Rectal smooth muscle tissue (tissue), 1 donor: ENCODE measurements around the gene AHCY.
"Not testable (repeated sequence)": the region's sequence is repeated elsewhere in the genome, so short reads cannot be mapped to it uniquely, and the experiment has no call there.

ENCODE experiments used
- H3K27ac ChIP-seq: one replicate; pipeline ENCODE4 v1.7.0; 2013; ENCODE audit warnings: low read depth, low read length, inconsistent platforms
- H3K27me3 ChIP-seq: one replicate; pipeline ENCODE4 v1.7.0; 2013; ENCODE audit warnings: low read length; ENCODE audit not compliant: control insufficient read depth, insufficient read depth
- H3K36me3 ChIP-seq: one replicate; pipeline ENCODE4 v1.7.0; 2013; ENCODE audit warnings: low read length; ENCODE audit not compliant: control insufficient read depth, insufficient read depth
- H3K4me1 ChIP-seq: one replicate; pipeline ENCODE4 v1.7.0; 2013; ENCODE audit warnings: low read length; ENCODE audit not compliant: control insufficient read depth, insufficient read depth
- H3K4me3 ChIP-seq: one replicate; pipeline ENCODE4 v1.7.0; 2013; ENCODE audit warnings: low read length
- H3K9ac ChIP-seq: one replicate; pipeline ENCODE4 v1.7.0; 2013; ENCODE audit warnings: low read length

Gene AHCY

DNA sequence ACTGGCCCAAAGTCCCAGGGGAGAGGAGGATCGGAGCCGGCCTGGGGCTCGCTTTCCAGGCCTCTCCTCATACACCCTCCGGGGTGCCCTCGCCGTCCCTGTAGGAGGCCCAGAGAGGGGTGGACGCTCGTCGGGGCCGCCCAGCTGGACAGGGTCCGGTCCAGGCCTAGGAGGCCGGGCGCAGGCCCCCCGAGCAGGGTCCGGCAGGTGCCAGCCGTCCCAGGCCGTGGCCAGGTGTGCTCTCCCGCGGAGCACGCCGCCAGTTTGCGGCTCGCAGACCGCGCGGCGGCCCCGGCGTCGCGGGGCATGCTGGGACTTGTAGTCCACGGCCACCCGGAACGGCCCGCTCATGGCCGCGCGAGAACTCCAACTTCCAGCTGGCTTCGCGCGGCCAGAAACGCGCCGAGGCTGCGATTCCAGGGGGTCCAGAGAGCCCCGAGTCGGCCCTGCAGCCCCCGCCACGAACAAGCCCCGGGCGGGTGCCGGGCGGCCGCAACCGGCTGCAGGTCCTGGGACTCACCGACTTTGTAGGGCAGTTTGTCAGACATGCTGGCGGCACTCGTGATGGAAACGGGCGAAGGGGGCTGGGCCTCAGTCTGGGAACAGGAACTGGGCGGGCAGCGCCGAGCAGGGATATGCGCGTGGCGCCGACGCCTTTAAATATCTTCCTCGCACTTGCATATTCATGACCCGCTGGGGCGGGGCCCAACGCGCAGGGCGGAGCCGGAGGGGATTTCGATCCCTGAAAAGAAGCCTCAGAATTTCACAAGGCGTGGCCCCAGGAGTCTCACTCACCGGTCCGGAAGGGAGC is at the start of gene AHCY:
AHCY (minus strand) TSS at position 633 of the 811 bp plus-strand sequence; CDS start at position 548, 85 bp downstream.
- H3K4me3 ChIP-seq: peak within 1 kb of the TSS; percentile 91
- H3K36me3 ChIP-seq: no peaks in the 10 kb centered on the region
- peak within 1 kb of the TSS; percentile 87 for H3K27ac ChIP-seq
- H3K4me1 ChIP-seq: peaks cover 7% of the 10 kb centered on the region
- peak within 1 kb of the TSS; percentile 68 for H3K9ac ChIP-seq
- no peaks in the 10 kb centered on the region for H3K27me3 ChIP-seq

DNA sequence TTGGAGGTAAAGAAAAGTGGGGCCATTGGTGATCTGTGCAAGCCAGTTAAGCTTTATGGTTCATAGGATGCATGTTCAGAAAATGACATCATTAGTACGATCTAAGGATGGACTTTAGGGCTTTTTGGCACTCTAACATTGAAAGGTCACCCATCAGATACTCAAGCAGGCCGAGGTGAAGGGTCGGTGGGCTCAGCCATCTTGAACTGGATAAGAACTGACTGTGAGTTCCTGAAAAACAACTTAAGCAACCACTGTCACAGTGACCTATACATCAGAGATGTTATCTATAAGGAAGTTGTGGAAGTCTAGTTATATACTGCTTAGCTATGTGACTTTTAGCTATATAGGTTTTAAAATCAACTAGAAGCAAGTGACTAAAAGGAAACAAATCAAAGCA is 46.9 kb upstream of the AHCY start:
- Histone ChIP-seq H3K4me3 (no peak overlapping the region), H3K4me1 (no peaks in the 10 kb centered on the region), H3K36me3 (no peaks in the 10 kb centered on the region), H3K27me3 (no peaks in the 10 kb centered on the region), H3K27ac (no peak overlapping the region), H3K9ac (no peak overlapping the region)

GRCh38 chr20:34347571-34347970 is 44.4 kb upstream of the AHCY start:
- H3K9ac ChIP-seq: no peak overlapping the region
- no peaks in the 10 kb centered on the region for H3K36me3 ChIP-seq
- no peak overlapping the region for H3K27ac ChIP-seq
- H3K27me3 ChIP-seq: no peaks in the 10 kb centered on the region
- H3K4me1 ChIP-seq: no peaks in the 10 kb centered on the region
- H3K4me3 ChIP-seq: no peak overlapping the region

DNA sequence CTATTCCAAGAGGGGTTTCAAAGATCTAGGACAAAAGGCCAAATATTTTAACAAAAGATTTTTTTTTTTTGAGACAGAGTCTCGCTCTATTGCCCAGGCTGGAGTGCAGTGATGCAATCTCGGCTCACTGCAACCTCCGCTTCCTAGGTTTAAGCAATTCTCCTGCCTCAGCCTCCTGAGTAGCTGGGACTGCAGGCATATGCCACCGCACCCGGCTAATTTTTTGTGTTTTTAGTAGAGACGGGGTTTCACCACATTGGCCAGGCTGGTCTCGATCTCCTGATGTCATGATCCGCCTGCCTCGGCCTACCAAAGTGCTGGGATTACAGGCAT is 43.3 kb upstream of the AHCY start:
- not testable (repeated sequence) for H3K4me1 ChIP-seq, H3K36me3 ChIP-seq, H3K9ac ChIP-seq, H3K4me3 ChIP-seq, H3K27me3 ChIP-seq, H3K27ac ChIP-seq

GRCh38 chr20:34345839-34346532 is 42.8 kb upstream of the AHCY start:
- not testable (repeated sequence) for H3K27ac ChIP-seq, H3K4me3 ChIP-seq, H3K4me1 ChIP-seq, H3K36me3 ChIP-seq, H3K27me3 ChIP-seq, H3K9ac ChIP-seq

GRCh38 chr20:34345402-34345736 is 42.2 kb upstream of the AHCY start:
- no peaks in the 10 kb centered on the region for H3K27me3 ChIP-seq
- H3K27ac ChIP-seq: no peak overlapping the region
- H3K4me3 ChIP-seq: no peak overlapping the region
- no peaks in the 10 kb centered on the region for H3K36me3 ChIP-seq
- H3K4me1 ChIP-seq: no peaks in the 10 kb centered on the region
- H3K9ac ChIP-seq: no peak overlapping the region

DNA sequence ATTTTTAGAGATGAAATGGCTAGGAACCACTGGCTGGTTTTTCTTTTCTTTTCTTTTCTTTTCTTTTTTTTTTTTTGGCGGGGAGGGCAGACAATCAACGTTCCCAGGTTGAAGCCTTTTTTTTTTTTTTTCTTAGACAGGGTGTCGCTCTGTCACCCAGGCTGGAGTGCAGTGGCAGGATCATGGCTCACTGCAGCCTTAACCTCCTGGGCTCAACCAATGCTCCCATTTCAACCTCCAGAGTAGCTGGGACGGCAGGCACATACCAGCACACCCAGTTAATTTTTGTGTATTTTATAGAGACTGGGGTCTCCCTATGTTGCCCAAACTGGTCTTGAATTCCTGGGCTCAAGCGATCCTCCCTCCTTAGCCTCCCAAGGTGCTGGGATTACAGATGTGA is 41.1 kb upstream of the AHCY start:
- H3K36me3 ChIP-seq: no peaks in the 10 kb centered on the region
- no peaks in the 10 kb centered on the region for H3K27me3 ChIP-seq
- H3K4me1 ChIP-seq: no peaks in the 10 kb centered on the region
- no peak overlapping the region for H3K4me3 ChIP-seq
- H3K9ac ChIP-seq: no peak overlapping the region
- no peak overlapping the region for H3K27ac ChIP-seq

- no peak overlapping the region for H3K27ac ChIP-seq
- H3K4me1 ChIP-seq: no peaks in the 10 kb centered on the region
- H3K9ac ChIP-seq: no peak overlapping the region
- H3K4me3 ChIP-seq: no peak overlapping the region
- no peaks in the 10 kb centered on the region for H3K36me3 ChIP-seq
- no peaks in the 10 kb centered on the region for H3K27me3 ChIP-seq
These were observed 40.5 kb upstream of the AHCY start for GRCh38 chr20:34343458-34344211.

- not testable (repeated sequence) for H3K4me3 ChIP-seq, H3K36me3 ChIP-seq, H3K4me1 ChIP-seq, H3K9ac ChIP-seq, H3K27ac ChIP-seq, H3K27me3 ChIP-seq
These were observed 38.0 kb upstream of the AHCY start for GRCh38 chr20:34341199-34341598.

DNA sequence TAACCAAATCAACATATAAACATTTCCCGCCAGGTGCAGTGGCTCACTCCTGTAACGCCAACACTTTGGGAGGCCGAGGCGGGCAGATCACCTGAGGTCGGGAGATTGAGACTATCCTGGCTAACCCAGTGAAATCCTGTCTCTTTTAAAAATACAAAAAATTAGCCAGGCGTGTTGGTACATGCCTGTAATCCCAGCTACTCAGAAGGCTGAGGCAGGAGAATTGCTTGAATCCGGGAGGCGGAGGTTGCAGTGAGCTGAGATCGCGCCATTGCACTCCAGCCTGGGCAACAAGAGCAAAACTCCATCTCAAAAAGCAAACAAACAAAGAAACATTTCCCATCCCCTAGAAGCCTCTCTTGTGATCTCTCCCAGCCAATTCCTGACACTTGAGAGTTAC is 37.6 kb upstream of the AHCY start:
- H3K36me3 ChIP-seq, H3K27ac ChIP-seq, H3K4me3 ChIP-seq, H3K4me1 ChIP-seq, H3K27me3 ChIP-seq, H3K9ac ChIP-seq: not testable (repeated sequence)

DNA sequence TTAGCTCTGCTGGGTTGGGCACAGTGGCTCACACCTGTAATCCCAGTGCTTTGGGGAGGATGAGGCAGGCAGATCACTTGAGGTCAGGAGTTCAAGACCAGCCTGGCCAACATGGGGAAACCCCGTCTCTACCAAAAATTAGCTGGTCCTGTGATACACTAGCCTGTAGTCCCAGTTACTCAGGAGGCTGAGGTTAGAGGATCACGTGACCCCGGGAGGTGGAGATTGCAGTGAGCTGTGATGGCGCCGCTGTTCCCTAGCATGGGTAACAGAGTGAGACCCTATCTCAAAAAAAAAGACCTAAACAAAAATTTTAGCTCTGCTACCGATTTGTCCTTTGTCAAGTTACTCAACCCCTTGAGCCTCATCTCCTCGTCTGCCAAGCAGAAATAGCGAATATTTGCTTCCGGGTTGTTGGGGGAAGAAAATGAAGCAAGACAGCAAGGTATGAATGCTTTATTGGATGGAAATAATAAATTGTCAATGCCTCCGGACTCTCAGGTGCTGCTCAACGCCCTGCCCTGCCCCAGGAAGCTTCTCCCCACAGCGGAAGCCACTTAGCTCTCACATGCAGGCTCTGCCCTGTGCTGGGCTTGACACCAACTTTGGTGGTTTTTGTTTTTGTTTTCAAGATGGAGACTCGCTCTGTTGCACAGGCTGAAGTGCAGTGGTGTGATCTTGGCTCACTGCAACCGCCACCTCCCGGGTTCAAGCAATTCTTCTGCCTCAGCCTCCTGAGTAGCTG is 35.0 kb upstream of the AHCY start:
- Histone ChIP-seq H3K4me3 (no peak overlapping the region), H3K27ac (no peak overlapping the region), H3K27me3 (no peaks in the 10 kb centered on the region), H3K36me3 (no peaks in the 10 kb centered on the region), H3K9ac (no peak overlapping the region), H3K4me1 (no peaks in the 10 kb centered on the region)

DNA sequence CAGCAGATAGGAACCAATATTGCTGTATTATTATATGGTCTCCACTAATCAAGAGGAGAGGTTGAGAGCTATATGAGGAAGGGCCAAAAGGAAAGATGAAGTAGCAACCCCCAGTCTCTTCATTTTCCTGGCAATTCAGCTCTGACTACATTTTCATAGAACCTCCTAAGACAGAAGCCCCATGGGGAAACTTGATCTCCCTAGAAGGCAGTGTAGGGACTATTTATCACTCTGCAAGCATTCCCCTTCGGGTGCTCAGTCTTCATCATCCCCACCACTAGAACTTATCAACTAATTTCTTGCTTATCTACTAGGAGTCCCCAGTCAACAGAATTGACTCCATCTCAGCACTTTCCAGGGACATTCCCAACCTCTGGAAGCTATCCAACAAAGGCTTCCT is 34.4 kb upstream of the AHCY start:
- H3K27me3 ChIP-seq: no peaks in the 10 kb centered on the region
- no peaks in the 10 kb centered on the region for H3K36me3 ChIP-seq
- no peak overlapping the region for H3K9ac ChIP-seq
- no peaks in the 10 kb centered on the region for H3K4me1 ChIP-seq
- no peak overlapping the region for H3K27ac ChIP-seq
- H3K4me3 ChIP-seq: no peak overlapping the region
